Stimulated activated CD8-positive, alpha-beta memory T cell treated with anti-CD3 and anti-CD28 coated beads, Interleukin-2, amount 100 ng/mL, for 48 hours (primary cell): ENCODE results near the gene RNF175.
A peak's percentile ranks its signal among the peaks of the same experiment; 100 is the strongest.

ENCODE experiments used
- DNase-seq, 2 donors: peaks; one replicate each; pipeline ENCODE4 v3.0.0-alpha.2; 2020; ENCODE audit warnings: low read depth in 2 of 2

RNF175 gene

DNA sequence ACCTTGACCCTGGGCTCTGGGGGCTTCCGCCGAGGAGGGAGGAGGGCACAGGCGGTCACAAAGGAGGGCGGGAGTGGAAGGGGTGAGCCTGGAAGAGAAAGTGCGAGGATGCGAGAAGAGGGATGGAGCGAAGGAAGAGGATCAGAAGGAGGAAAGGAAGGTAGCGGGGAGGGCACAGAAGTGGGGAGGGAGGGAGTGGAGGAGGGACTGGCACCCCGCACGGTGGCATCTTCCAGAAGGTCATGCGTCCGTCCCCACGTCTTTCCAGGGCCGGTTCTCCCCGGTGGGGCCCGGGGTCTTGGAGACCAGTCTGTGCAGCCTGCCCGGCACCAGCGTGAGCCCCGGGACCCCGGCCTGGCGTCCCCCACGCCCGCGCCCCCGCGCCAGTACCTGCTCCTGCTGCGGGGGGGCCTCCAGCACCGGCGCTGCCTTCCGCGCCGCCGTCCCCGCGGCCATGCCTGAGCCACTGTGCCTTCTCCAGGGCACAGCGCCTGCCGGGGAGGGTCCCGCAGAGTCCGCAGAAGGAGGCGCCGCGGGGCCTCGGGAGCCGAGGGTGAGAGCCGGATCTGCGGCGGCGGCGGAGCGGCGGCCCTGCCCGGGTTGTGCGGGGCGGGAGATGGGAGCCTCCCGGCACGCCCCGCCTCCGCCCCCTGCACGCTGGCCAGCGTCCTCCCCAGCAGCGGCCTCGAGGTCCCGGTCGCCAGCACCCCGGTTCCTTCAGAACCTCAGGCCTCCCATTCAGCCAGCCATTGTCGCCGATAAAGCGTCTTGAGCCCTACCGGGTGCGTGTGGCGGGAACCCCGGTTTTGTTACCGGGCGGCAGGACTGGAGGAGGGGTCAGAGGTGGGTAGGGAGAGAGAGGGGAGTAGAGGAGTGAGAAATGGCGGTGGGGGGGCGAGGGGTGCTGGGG, at the start of gene RNF175:
Gene RNF175 (minus strand): TSS at position 618 of the 910 bp plus-strand sequence. CDS start 162 bp downstream, at position 456.
- DNase-seq = no peak

DNA sequence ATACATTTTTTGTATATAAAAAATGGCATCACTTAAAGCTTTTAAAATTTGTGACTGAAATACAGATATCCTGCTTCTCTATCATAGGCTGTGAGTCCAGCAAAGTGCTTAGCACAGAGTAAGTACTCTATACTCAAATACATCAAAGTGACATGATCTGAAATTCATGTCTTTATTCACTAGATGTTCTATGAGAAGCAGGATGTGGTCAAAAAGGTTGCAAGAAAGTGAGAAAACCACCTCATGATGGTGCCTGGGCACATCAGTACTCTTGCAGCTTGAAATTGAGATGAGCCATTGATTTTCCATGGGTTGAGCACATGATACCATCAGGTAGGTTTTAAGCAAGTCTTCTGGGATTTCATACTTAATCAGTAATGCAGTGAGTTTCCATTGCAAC, 49.5 kb upstream of the RNF175 start:
- no peak for DNase-seq

DNA sequence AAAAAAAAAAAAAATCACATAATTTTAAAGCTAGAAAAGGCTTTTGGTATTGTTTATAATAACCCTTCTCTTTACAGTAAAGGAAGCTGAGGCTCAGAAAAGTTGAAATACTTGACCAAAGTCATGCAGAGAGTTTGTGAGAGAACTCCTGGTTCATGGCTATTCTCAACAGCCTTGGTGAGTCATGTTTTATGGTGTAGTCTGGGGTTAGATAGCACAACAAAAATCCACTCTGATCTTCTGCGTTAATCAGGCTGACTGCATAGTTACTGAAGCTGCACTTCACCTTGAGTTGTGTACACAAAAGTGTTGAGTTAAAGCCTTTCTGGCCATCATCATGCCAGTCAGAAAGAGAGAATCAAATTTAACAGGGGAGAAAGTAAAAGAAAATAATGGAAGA, 48.4 kb upstream of the RNF175 start:
- DNase-seq = no peak

DNA sequence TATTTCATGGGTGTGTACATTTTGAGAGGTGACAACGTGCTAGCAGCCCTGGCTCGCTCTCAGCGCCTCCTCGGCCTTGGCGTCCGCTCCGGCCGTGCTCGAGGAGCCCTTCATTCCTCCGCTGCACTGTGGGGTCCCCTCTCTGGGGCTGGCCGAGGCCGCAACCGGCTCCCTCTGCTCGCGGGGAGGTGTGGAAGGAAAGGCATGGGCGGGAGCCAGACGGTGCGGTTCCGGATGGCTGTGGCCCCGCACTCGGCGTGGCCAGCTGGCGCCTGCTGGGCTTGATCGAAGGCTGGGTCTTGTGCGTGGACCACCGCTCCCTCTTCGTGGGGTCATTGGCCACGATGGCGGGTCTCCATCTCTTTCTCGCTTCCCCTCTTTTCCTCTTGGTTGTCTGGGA, 46.2 kb upstream of the RNF175 start:
- DNase-seq = no peak

DNA sequence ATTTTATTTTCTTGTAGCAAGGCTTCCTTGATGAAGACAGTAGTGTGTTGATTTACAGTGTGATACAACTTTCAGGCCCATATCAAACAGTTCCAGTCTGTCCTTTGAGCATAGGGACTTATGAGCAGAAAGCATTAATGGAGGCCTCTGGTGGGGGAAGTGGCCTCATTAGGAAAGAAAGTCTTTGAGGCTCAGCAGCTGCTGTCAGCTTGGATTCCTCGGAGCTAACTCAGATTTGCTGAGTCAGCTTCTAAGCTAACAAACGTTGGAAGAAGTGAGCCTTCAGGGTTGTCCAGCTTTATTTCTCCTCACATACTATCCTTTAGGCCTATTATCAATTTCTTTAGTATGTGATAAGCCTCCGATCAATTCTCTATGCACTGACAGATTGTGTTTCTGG, 44.9 kb upstream of the RNF175 start:
- no peak for DNase-seq

DNA sequence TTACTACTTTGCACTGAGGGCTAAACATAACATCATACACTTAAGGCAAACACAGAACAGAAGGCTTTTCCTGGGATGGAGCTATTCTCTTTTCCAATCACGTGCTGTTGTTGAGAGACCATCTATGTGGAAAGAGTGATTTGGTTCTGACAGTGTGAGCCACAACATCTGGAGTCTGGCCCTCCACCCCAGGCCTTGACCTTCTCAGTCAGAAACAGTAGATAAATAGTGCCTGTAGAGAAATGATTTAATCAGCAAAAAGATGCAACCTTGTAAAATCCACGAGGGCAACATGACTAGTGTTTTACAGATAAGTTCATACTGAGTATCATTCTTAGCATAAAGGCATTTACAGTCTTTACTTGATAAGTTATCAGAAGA, 39.9 kb upstream of the RNF175 start:
- DNase-seq = no peak

DNA sequence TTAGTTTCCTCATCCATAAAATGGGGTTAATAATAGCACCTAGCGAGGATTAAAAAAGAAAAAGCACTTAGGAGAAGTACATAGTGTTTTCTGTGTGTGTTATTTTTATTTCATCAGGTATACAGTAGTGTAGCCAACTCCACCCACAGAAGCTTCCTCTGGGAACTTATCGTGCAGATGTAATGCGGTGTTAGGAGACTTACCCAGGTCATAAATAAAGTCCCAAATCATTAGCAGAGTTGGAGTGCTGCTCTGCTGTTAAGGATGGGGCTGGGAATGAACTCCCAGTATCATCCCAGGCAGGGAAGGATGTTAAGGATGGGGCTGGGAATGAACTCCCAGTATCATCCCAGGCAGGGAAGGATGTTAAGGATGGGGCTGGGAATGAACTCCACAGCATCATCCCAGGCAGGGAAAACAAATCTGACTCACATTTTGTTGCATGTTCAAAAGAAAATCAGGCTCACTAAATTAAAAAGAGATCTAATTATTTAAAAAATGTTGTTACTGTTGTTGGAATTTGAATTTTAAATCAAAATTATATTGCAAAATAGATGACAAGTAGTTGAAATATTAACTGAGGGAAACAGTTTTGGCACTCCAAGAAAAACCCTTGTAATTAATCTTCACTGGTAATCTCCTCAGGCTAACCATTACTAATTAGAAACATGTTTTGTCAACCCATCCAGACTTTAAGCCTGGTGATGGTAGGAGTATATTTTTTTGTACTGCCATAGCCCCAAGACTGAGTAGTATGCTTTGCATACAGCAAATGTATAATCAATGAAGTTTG, 39.3 kb upstream of the RNF175 start:
- DNase-seq = no peak

DNA sequence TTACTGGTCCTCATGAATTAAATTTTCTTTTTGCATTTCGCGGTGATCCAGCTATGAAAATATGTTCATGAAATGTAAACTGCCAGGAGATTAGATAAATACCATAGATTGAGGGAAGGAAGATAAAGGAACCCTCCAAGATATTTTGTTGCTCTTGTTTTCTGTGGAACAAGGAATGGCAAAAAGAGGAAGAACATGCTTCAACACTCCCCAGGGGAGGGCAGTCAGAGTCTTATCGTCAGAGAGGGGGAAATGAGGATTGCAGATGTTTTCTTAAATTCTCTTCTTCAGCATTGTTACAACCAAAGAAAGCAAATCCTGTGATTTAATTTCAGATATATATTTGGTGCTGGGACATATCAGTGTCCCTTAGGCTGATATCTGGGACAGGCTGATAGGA, 38.6 kb upstream of the RNF175 start:
- DNase-seq = no peak

DNA sequence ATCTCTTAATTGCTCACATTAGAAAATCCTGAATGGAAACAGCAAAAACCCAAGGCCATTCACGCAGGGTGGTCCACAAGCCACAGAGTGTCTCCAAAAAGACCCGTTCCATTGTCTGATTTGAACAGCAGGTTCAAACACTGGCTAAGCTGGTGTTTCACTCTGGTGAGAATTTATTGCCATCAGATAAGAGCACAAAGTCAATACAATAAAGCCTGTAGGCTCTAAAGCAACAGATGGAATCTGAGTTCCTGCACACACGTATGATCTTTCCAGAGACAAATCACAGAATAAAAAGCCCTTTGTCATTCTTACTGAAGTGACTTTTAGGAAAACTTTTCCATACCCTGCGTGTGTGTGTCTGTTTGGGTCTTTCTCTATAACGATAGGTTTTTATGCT, 34.2 kb upstream of the RNF175 start:
- DNase-seq = no peak

DNA sequence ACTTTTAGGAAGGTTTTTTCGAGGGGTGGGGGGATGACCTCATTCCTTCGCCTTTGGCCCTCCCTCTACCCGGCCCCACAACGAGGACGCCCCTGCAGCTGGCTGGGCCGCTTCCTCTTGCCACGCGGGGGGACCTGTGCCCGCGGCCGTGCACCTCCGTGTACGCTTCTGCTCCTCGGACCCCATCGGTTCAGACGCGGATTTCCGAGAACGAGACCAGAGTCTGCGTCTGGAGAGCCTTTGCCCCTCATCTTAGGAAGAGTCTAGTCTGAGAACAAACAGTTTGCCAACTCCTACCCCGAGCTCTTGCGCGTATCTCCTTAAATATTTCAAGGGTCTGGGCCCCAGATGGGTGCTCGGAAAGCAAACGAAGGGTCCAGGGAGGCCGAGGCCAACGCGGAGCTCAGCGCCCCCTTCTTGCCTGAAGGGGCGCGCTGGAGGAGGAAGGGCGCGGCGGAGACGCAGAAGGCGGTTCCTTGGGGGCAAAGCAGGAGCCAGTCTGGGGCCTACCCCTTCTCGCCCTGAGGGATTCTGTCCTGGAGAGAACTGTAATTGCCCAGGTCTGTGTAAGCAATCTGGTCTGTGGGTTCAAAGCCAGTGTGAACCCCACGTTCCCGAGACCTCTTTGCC, 32.9 kb upstream of the RNF175 start:
- DNase-seq = no peak

DNA sequence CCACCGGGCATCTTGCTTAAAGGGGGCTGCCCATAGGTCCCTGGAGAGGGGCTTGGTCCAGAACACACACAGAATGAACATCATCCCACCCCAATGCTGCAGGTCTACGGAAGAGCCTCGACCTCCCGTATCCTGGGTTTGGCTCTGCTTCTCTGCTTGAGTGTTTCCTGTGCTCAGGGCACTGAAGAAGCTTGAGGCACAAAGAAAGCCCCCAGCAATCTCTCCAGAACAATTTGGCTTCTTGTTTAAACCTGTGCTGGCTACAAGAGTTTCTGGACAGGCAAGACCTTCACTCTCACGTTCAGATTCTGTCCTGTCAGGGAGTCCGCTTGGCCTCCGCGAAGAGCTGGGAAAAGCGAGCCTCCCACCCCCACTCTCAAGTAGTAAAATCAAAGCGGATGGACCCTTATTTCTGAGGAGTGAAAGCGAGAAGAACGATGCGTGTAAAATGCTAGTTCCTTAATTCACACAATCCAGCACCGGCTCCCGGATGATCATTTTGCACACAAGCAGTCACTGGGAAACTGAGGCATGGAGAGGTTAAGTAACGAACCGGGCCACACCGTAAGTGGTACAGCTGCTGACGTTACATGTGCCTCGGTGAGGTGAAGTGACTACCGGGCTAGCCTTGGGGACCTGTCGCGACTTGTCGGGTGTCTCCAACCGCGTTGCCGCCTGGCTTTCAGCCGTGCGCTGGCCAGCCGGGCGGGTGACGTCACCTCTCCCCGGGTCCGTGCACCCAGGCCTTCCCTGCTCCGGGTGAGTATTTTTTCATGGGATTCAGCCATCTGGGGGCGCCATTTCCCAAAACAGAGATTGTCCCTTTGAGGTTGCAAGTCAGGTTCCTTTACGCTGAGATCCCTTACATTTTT, 32.2 kb upstream of the RNF175 start:
- peak in 1 of 2 donors; percentile 43 for DNase-seq

DNA sequence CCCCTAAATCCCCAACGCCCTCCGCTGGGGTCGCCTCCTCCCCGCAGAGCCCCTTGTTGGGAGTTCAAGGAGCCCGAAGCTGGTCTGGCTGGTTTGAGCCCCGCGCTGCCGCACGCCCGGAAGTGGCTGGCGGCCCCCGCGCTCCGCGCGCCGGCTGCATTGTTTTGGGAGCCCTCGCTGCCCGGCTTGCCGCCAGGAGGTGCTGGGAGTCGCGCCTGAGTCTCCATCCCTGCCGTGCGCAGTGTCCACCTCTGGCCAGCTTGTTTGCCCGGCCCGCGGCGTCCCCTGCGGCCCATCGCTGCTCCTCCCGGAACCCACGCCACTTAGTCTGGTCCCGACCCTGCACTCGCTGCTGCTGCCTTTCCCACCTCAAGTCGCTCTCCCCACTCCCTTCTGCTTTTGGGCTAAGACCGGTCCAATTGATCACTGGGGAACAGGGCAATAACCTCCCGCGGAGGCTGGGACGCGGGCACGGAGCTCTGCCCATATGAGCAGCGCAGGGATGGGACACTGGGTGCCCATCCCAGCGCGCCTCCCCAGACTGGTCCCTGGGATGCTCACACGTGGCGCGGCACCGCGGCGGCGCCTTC, 31.2 kb upstream of the RNF175 start:
- peak in 1 of 2 donors; percentile 27 for DNase-seq

DNA sequence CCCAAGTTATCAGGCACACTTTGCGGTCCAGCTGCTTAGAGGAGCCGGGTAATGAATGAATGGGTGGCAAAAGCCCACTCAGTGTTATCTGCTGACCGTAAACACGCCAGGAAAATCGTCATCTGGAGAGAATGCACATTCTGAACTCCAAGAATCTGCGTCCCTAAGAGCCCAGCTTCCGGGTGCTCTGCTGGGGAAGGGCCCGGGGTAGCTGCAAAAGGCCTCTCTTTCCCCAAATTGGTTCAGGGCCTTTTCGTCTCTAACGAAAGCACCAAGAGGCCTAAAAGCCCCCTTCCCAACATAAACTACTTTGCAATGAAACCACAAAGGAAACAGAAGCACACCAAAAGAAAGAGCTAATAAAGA, 30.7 kb upstream of the RNF175 start:
- DNase-seq = no peak

DNA sequence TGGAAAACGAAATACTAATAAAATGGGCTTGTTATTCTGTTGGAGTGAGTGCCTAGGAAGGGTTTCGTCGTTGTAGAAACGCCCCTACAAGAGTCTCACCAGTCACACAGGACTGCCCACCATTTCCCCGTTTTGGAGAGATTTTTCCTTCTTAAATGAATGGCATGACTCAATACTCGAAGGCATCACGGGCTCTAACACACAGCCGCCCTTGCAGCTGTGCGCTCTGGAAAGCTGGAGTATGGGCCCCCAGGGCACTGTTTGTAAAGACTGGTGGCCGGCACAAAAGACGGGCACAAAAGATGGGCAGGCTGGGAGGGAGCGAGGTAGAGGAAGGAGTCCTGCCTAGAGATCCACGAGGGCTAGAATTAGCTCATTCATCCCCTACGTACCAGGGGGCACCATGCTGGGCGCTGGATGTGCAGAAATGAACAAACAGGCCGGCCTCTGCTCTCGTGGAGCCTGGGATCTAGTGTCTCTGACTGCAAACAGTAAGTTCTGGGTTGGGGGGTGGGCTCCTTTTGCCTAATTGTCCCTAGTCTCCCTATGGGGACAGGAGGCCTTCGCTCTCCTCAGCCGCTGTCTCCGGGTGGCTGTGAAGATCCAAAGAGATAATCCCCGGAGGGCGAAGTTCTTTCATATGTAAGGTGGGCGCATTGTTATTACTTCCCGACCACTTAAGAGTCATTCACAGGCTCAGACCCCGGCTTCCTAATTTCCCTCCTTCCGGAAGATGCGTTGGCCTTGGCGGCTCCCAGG, 30.1 kb upstream of the RNF175 start:
- no peak for DNase-seq

DNA sequence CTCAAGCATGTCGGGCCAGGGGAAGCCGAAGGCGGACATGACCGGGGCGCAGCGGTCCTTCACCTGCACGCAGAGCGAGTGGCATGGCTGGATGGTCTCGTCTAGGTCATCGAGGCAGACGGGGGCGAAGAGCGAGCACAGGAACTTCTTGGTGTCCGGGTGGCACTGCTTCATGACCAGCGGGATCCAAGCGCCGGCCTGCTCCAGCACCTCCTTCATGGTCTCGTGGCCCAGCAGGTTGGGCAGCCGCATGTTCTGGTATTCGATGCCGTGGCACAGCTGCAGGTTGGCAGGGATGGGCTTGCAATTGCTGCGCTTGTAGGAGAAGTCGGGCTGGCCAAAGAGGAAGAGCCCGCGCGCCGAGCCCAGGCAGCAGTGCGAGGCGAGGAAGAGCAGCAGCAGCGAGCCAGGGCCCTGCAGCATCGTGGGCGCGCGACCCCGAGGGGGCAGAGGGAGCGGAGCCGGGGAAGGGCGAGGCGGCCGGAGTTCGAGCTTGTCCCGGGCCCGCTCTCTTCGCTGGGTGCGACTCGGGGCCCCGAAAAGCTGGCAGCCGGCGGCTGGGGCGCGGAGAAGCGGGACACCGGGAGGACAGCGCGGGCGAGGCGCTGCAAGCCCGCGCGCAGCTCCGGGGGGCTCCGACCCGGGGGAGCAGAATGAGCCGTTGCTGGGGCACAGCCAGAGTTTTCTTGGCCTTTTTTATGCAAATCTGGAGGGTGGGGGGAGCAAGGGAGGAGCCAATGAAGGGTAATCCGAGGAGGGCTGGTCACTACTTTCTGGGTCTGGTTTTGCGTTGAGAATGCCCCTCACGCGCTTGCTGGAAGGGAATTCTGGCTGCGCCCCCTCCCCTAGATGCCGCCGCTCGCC, 28.8 kb upstream of the RNF175 start, which contains the start of gene SFRP2:
Gene SFRP2 (minus strand): TSS at position 671 of the 864 bp plus-strand sequence. CDS start 248 bp downstream, at position 423.
- no peak for DNase-seq

DNA sequence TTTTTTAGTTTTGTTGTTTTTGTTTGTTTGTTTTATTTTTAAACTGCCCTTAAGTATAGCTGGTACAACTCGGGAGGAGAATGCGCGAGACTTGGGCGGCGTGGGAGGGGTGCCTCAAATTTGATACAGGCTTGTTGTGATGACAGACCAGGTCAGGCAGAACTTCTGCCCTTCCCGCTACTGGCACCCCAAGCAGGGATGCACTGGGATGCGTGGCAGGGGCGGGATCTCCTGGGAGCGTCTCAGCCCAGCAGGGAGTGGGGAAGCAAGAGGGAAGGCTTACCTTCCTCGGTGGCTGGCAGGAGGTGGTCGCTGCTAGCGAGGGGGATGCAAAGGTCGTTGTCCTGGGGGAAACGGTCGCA, 28.2 kb upstream of the RNF175 start:
- no peak for DNase-seq

DNA sequence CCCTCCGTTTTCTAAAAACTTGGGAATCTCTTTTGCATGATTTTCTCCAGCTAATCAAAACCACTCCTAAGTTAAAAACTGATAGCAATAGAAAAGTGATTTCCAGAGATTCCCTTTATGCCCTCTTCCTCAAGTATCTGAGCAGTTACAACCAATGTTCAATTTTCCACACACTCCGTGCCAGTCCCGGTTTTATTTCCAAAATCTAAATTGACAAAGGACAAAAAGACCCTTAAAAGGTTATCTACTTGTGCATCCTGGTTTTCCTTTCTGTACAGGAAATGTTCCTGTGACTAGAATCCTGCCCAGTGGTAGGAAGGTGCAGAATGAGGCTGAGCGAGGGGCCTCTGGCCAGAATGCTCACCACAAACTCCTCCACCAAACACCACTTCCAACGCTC, 27.8 kb upstream of the RNF175 start:
- DNase-seq = no peak

DNA sequence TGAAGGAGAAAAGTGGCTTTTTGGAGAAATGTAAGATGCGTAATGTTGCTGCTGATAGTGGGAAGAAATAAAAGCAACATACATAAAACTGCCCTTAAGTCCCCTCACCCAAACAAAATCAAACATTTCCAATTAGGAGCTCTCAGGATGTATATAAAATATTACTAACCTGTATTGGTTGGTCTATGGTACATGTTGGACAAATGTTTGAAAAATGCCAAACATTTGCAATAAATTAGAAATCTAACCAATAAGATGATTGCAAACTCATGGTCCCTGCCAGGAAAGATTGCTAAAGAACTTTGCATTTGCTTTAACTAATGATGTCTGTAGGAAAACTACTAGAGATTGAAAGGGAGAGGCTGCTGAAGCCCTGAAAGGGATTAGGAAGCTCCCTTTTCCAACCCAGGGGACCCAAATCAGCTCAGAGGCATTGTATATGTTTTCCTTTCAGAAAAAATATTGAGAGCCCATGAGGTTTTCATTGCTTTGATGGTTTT, 27.3 kb upstream of the RNF175 start:
- DNase-seq = no peak
